WTC11 (cell line): ENCODE measurements around the gene OR51D1. TPM values are rescaled to one million over a fixed set of nuclear protein-coding genes. Genes with fewer than 3 reads are reported as not detected.

Experiments used
- ATAC-seq: fragments of 200-7000 bp; cut with Tn5 transposase; 2 replicates; pipeline ENCODE4 v1.10.0; 2021; ENCODE audit warnings: mild to moderate bottlenecking, moderate library complexity
- CTCF ChIA-PET: fragments of 300-600 bp; sonication (Branson Sonifier 250); formaldehyde crosslinking; loops from one replicate; lab custom pipeline; 2021; ENCODE audit warnings: antibody characterized with exemption; lab: Charles Lee
- POLR2A ChIA-PET: fragments of 350-600 bp; sonication (Branson Sonifier 250); formaldehyde crosslinking; loops from one replicate; lab custom pipeline; 2021; ENCODE audit warnings: antibody characterized with exemption; lab: Charles Lee
- DNase-seq: peaks from one replicate; pipeline ENCODE4 v3.0.0; 2021; ENCODE audit warnings: low spot score
- H3K27ac Mint-ChIP-seq: 2 replicates; pipeline ENCODE4 v1.8.0; 2021; ENCODE audit warnings: mixed read lengths
- H3K27me3 Mint-ChIP-seq: 2 replicates; pipeline ENCODE4 v1.8.0; 2021; ENCODE audit warnings: low read depth, mild to moderate bottlenecking, moderate library complexity, mixed read lengths
- H3K36me3 Mint-ChIP-seq: 2 replicates; pipeline ENCODE4 v1.8.0; 2021; ENCODE audit warnings: mixed read lengths
- H3K4me1 Mint-ChIP-seq: 2 replicates; pipeline ENCODE4 v1.8.0; 2022; ENCODE audit warnings: mixed read lengths
- H3K4me3 Mint-ChIP-seq: 2 replicates; pipeline ENCODE4 v1.8.0; 2021; ENCODE audit warnings: mild to moderate bottlenecking, moderate library complexity, mixed read lengths
- H3K9me3 Mint-ChIP-seq: 2 replicates; pipeline ENCODE4 v1.8.0; 2021; ENCODE audit warnings: mixed read lengths
- AR ChIP-seq: fragments of 250-450 bp; sonication (Bioruptor Pico); IDR thresholded peaks from 2 replicates; pipeline ENCODE4 v1.9.0; 2021; ENCODE audit warnings: mild to moderate bottlenecking
- ATF2 ChIP-seq: sonication (generic); formaldehyde crosslinking; IDR thresholded peaks from 2 replicates; pipeline ENCODE4 v1.8.1; 2022; ENCODE audit warnings: low read depth, missing genetic modification reagents, borderline replicate concordance
- CBFB ChIP-seq: sonication (generic); formaldehyde crosslinking; IDR thresholded peaks from 2 replicates; pipeline ENCODE4 v1.8.1; 2022; ENCODE audit warnings: mild to moderate bottlenecking, low read depth, missing genetic modification reagents
- E2F1 ChIP-seq: sonication (generic); formaldehyde crosslinking; IDR thresholded peaks from 2 replicates; pipeline ENCODE4 v1.8.0; 2022; ENCODE audit warnings: mild to moderate bottlenecking, missing genetic modification reagents
- E2F4 ChIP-seq: sonication (generic); formaldehyde crosslinking; IDR thresholded peaks from 2 replicates; pipeline ENCODE4 v1.8.1; 2022; ENCODE audit warnings: low read depth, mild to moderate bottlenecking, moderate library complexity, missing genetic modification reagents, borderline replicate concordance
- E2F5 ChIP-seq: sonication (generic); formaldehyde crosslinking; IDR thresholded peaks from 2 replicates; pipeline ENCODE4 v1.8.1; 2022; ENCODE audit warnings: mild to moderate bottlenecking, moderate library complexity, missing genetic modification reagents
- ERG ChIP-seq: fragments of 250-450 bp; sonication (Bioruptor Pico); IDR thresholded peaks from 2 replicates; pipeline ENCODE4 v1.8.0; 2021; ENCODE audit warnings: mild to moderate bottlenecking
- ETV6 ChIP-seq: sonication (generic); formaldehyde crosslinking; IDR thresholded peaks from 2 replicates; pipeline ENCODE4 v1.8.1; 2022; ENCODE audit warnings: mild to moderate bottlenecking, missing genetic modification reagents
- FOXK1 ChIP-seq: sonication (generic); formaldehyde crosslinking; IDR thresholded peaks from 2 replicates; pipeline ENCODE4 v1.8.0; 2022; ENCODE audit warnings: mild to moderate bottlenecking, moderate library complexity, missing genetic modification reagents
- GABPB1 ChIP-seq: sonication (generic); formaldehyde crosslinking; IDR thresholded peaks from 2 replicates; pipeline ENCODE4 v1.8.1; 2023; ENCODE audit warnings: mild to moderate bottlenecking, missing genetic modification reagents
- HMGA2 ChIP-seq: fragments of 250-450 bp; sonication (Bioruptor Pico); IDR thresholded peaks from 2 replicates; pipeline ENCODE4 v1.4.0; 2021; ENCODE audit warnings: mild to moderate bottlenecking, moderate library complexity
- JUN ChIP-seq: sonication (generic); formaldehyde crosslinking; IDR thresholded peaks from 2 replicates; pipeline ENCODE4 v1.8.0; 2023; ENCODE audit warnings: mild to moderate bottlenecking, missing genetic modification reagents
- KAT7 ChIP-seq: sonication (generic); formaldehyde crosslinking; IDR thresholded peaks from 2 replicates; pipeline ENCODE4 v1.8.1; 2023; ENCODE audit warnings: missing genetic modification reagents, mild to moderate bottlenecking, borderline replicate concordance
- MLX ChIP-seq: sonication (generic); formaldehyde crosslinking; IDR thresholded peaks from 2 replicates; pipeline ENCODE4 v1.8.1; 2023; ENCODE audit warnings: mild to moderate bottlenecking, missing genetic modification reagents, moderate library complexity
- MYBL2 ChIP-seq: sonication (generic); formaldehyde crosslinking; IDR thresholded peaks from 2 replicates; pipeline ENCODE4 v1.8.1; 2023; ENCODE audit warnings: mild to moderate bottlenecking, moderate library complexity, missing genetic modification reagents
- NR3C1 ChIP-seq: sonication (generic); formaldehyde crosslinking; conservative IDR thresholded peaks from 2 replicates; pipeline ENCODE4 v1.8.1; 2023; ENCODE audit warnings: low read depth, mild to moderate bottlenecking, missing genetic modification reagents
- PRRX2 ChIP-seq: fragments of 250-450 bp; sonication (Bioruptor Pico); IDR thresholded peaks from 2 replicates; pipeline ENCODE4 v1.8.0; 2021; ENCODE audit warnings: mild to moderate bottlenecking
- RELA ChIP-seq: sonication (generic); formaldehyde crosslinking; IDR thresholded peaks from 2 replicates; pipeline ENCODE4 v1.8.1; 2022; ENCODE audit warnings: missing genetic modification reagents, mild to moderate bottlenecking, borderline replicate concordance
- SMAD4 ChIP-seq: sonication (generic); formaldehyde crosslinking; IDR thresholded peaks from 2 replicates; pipeline ENCODE4 v1.8.0; 2022; ENCODE audit warnings: mild to moderate bottlenecking, missing genetic modification reagents
- USF1 ChIP-seq: sonication (generic); formaldehyde crosslinking; IDR thresholded peaks from 2 replicates; pipeline ENCODE4 v1.8.0; 2022; ENCODE audit warnings: mild to moderate bottlenecking, missing genetic modification reagents
- ZNF416 ChIP-seq: fragments of 250-450 bp; sonication (Bioruptor Pico); IDR thresholded peaks from 2 replicates; pipeline ENCODE4 v1.9.0; 2021; ENCODE audit warnings: mild to moderate bottlenecking, inconsistent platforms
- ZNF512 ChIP-seq: sonication (generic); formaldehyde crosslinking; IDR thresholded peaks from 2 replicates; pipeline ENCODE4 v1.8.1; 2022; ENCODE audit warnings: missing genetic modification reagents, borderline replicate concordance
- total RNA-seq: library from RNA; stranded (reverse); gene quantifications from 3 replicates; pipeline ENCODE4 v1.2.3, GENCODE V29; 2021

OR51D1 gene
- total RNA-seq, 1 experiment from 2014 or later: not detected

- TF ChIP-seq PRRX2 (CRISPR knock-in tag): no peak
- no peak for TF ChIP-seq MYBL2 (CRISPR knock-in tag)
- TF ChIP-seq E2F4 (CRISPR knock-in tag): no peak
- no peak for TF ChIP-seq ETV6
- no peak for TF ChIP-seq HMGA2 (CRISPR knock-in tag)
- TF ChIP-seq ATF2 (CRISPR knock-in tag): no peak
- TF ChIP-seq E2F1: no peak
- no peak for TF ChIP-seq NR3C1 (CRISPR knock-in tag)
- no peak for TF ChIP-seq AR
- TF ChIP-seq RELA (CRISPR knock-in tag): no peak
Measured at GRCh38 chr11:4680341-4680740, 43.1 kb downstream of the OR51D1 start (continued).

GRCh38 chr11:4682623-4683419, 45.5 kb downstream of the OR51D1 start:
- CTCF ChIA-PET: no interaction called here
- no peaks in the 10 kb centered on the region for H3K9me3 Mint-ChIP-seq
- TF ChIP-seq NR3C1 (CRISPR knock-in tag): no peak
- no peak for TF ChIP-seq ZNF416 (CRISPR knock-in tag)
- TF ChIP-seq ERG (CRISPR knock-in tag): no peak
- TF ChIP-seq CBFB: no peak
- no peak for TF ChIP-seq KAT7
- no peak for TF ChIP-seq E2F1
- no peak for TF ChIP-seq GABPB1 (CRISPR knock-in tag)
- no peak for TF ChIP-seq SMAD4 (CRISPR knock-in tag)
- TF ChIP-seq MLX: no peak
- no peak for TF ChIP-seq JUN (CRISPR knock-in tag)
- no peak for TF ChIP-seq E2F5 (CRISPR knock-in tag)
- TF ChIP-seq USF1 (CRISPR knock-in tag): no peak
- no peak for TF ChIP-seq ZNF512 (CRISPR knock-in tag)
- no peak for TF ChIP-seq FOXK1 (CRISPR knock-in tag)
- no peak for TF ChIP-seq ETV6

More at GRCh38 chr11:4682623-4683419, 45.5 kb downstream of the OR51D1 start:
- POLR2A ChIA-PET: no interaction called here
- Mint-ChIP-seq H3K27ac (no peak overlapping the region), H3K4me1 (no peaks in the 10 kb centered on the region), H3K36me3 (no peaks in the 10 kb centered on the region), H3K27me3 (no peaks in the 10 kb centered on the region), H3K4me3 (no peak overlapping the region)
- no peak for ATAC-seq
- DNase-seq: no peak
